IMR-90 (cell line): ENCODE results near the gene KLK5. TPM values are rescaled to one million over a fixed set of nuclear protein-coding genes. Genes with fewer than 3 reads are reported as not detected.

Experiments used
- ATAC-seq: fragments of 200-7000 bp; cut with Tn5 transposase; 2 replicates; pipeline ENCODE4 v1.9.1; 2020; ENCODE audit warnings: low read depth, mild to moderate bottlenecking, moderate library complexity
- BruUV-seq: library from RNA; stranded (reverse); fragments of 400-500 nt; replicated peaks from 2 replicates; lab custom pipeline; 2021; lab: Mats Ljungman, UMichigan
- CTCF ChIA-PET: fragments of 300-600 bp; formaldehyde crosslinking; extraction: SDS; loops from one replicate; lab custom pipeline; 2021; ENCODE audit warnings: antibody characterized with exemption; lab: Yijun Ruan, JAX
- POLR2A ChIA-PET: fragments of 300-600 bp; sonication (Branson Sonifier 250); formaldehyde crosslinking; loops from one replicate; lab custom pipeline; 2022; ENCODE audit warnings: antibody characterized with exemption; ENCODE audit not compliant: unreplicated experiment; lab: Charles Lee
- DNase-seq: peaks from one replicate; pipeline ENCODE4 v3.0.0; 2013
- H2AFZ ChIP-seq: replicated peaks from 2 replicates; pipeline ENCODE3; 2013; ENCODE audit warnings: low read length, mild to moderate bottlenecking; ENCODE audit not compliant: poor library complexity
- H2AK5ac ChIP-seq: 2 replicates; pipeline ENCODE4 v1.6.1; 2013; ENCODE audit warnings: low read depth, low read length, inconsistent platforms
- H2AK9ac ChIP-seq: replicated peaks from 2 replicates; pipeline ENCODE3; 2013; ENCODE audit warnings: mild to moderate bottlenecking, low read depth, low read length, moderate library complexity; ENCODE audit not compliant: poor library complexity
- H2BK120ac ChIP-seq: 2 replicates; pipeline ENCODE4 v1.6.1; 2013; ENCODE audit warnings: low read depth, low read length, inconsistent platforms
- H2BK15ac ChIP-seq: 3 replicates; pipeline ENCODE4 v1.6.1; 2013; ENCODE audit warnings: low read depth, low read length, inconsistent platforms
- H2BK20ac ChIP-seq: 2 replicates; pipeline ENCODE4 v1.6.1; 2013; ENCODE audit warnings: low read depth, mild to moderate bottlenecking, inconsistent platforms, low read length, moderate library complexity
- H2BK5ac ChIP-seq: 2 replicates; pipeline ENCODE4 v1.6.1; 2013; ENCODE audit warnings: mild to moderate bottlenecking, low read depth, low read length, inconsistent platforms; ENCODE audit not compliant: poor library complexity, severe bottlenecking
- H3K14ac ChIP-seq: replicated peaks from 2 replicates; pipeline ENCODE4 v1.6.1; 2013; ENCODE audit warnings: low read depth, low read length, inconsistent platforms
- H3K18ac ChIP-seq: 2 replicates; pipeline ENCODE4 v1.6.1; 2013; ENCODE audit warnings: low read depth, low read length, control low read depth
- H3K23ac ChIP-seq: 2 replicates; pipeline ENCODE4 v1.6.1; 2013; ENCODE audit warnings: low read depth, low read length, inconsistent platforms
- H3K27ac ChIP-seq: 2 replicates; pipeline ENCODE4 v1.5.1; 2013; ENCODE audit warnings: mild to moderate bottlenecking, control low read depth, low read length; ENCODE audit not compliant: insufficient read depth
- H3K27me3 ChIP-seq: 2 replicates; pipeline ENCODE4 v1.6.1; 2013; ENCODE audit warnings: low read length; ENCODE audit not compliant: control insufficient read depth, insufficient read depth
- H3K36me3 ChIP-seq: 2 replicates; pipeline ENCODE4 v1.6.1; 2013; ENCODE audit warnings: low read length, mixed read lengths; ENCODE audit not compliant: control insufficient read depth, insufficient read depth
- H3K4ac ChIP-seq: 2 replicates; pipeline ENCODE4 v1.6.1; 2013; ENCODE audit warnings: low read depth, low read length, inconsistent platforms
- H3K4me1 ChIP-seq: 2 replicates; pipeline ENCODE4 v1.6.1; 2013; ENCODE audit warnings: low read length, mixed read lengths; ENCODE audit not compliant: control insufficient read depth, insufficient read depth
- H3K4me2 ChIP-seq: 2 replicates; pipeline ENCODE4 v1.6.1; 2013; ENCODE audit warnings: low read depth, mild to moderate bottlenecking, control low read depth, low read length, moderate library complexity
- H3K4me3 ChIP-seq: 2 replicates; pipeline ENCODE4 v1.5.1; 2013; ENCODE audit warnings: low read depth, mild to moderate bottlenecking, control low read depth, low read length, moderate library complexity; ENCODE audit not compliant: insufficient read depth
- H3K56ac ChIP-seq: 2 replicates; pipeline ENCODE4 v1.6.1; 2013; ENCODE audit warnings: low read length, inconsistent platforms; ENCODE audit not compliant: insufficient read depth; ENCODE audit errors: extremely low read depth
- H3K79me1 ChIP-seq, 2 experiments: 2 replicates each; pipeline ENCODE4 v1.6.1; 2013; ENCODE audit warnings: low read length in 2 of 2, inconsistent platforms in 1 of 2, low read depth in 1 of 2
- H3K9ac ChIP-seq: 2 replicates; pipeline ENCODE4 v1.6.1; 2013; ENCODE audit warnings: low read depth, low read length, control low read depth
- H3K9me1 ChIP-seq: 2 replicates; pipeline ENCODE4 v1.6.1; 2013; ENCODE audit warnings: low read length, inconsistent platforms; ENCODE audit not compliant: insufficient read depth
- H3K9me3 ChIP-seq: 2 replicates; pipeline ENCODE4 v1.6.1; 2013; ENCODE audit warnings: low read length; ENCODE audit not compliant: control insufficient read depth, insufficient read depth
- H4K20me1 ChIP-seq: 2 replicates; pipeline ENCODE4 v1.6.1; 2013; ENCODE audit warnings: low read length, inconsistent platforms; ENCODE audit not compliant: insufficient read depth
- H4K5ac ChIP-seq: 2 replicates; pipeline ENCODE4 v1.6.1; 2013; ENCODE audit warnings: mild to moderate bottlenecking, low read depth, low read length, control low read depth
- H4K8ac ChIP-seq, 2 experiments: 2 replicates each; pipeline ENCODE4 v1.6.1; 2013; ENCODE audit warnings: low read depth in 2 of 2, low read length in 2 of 2, control low read depth in 1 of 2, inconsistent platforms in 1 of 2
- H4K91ac ChIP-seq: 2 replicates; pipeline ENCODE4 v1.6.1; 2013; ENCODE audit warnings: low read depth, low read length, inconsistent platforms; ENCODE audit not compliant: insufficient read depth
- CEBPB ChIP-seq: IDR thresholded peaks from 2 replicates; pipeline ENCODE4 v1.6.1; 2012; ENCODE audit warnings: low read depth, low read length, improper control_type of control experiment
- FOS ChIP-seq: fragments of 150-350 bp; IDR thresholded peaks from 2 replicates; pipeline ENCODE4 v1.6.1; 2016; ENCODE audit warnings: low read depth, low read length
- RAD21 ChIP-seq: IDR thresholded peaks from 2 replicates; pipeline ENCODE4 v1.6.1; 2012; ENCODE audit warnings: low read length, improper control_type of control experiment
- RCOR1 ChIP-seq: IDR thresholded peaks from 2 replicates; pipeline ENCODE4 v1.6.1; 2012; ENCODE audit warnings: mild to moderate bottlenecking, low read length, improper control_type of control experiment; ENCODE audit not compliant: insufficient replicate concordance
- WGBS, 2 experiments: methylation state at CpG; one replicate each; pipeline versions ENCODE4 v1.1.5 to v1.1.7; 2013; ENCODE audit warnings: missing lambda C conversion rate in 2 of 2; ENCODE audit not compliant: insufficient read length in 1 of 2; ENCODE audit errors: extremely low coverage in 2 of 2; 5-methylcytosine and 5-hydroxymethylcytosine counted together
- dilution Hi-C: fragments of 300-500 bp; cut with HindIII; formaldehyde crosslinking; loops from one replicate; pipeline ENCODE4 v1.14.3; 2018; ENCODE audit warnings: low sequenced_read_pairs; ENCODE audit not compliant: unreplicated experiment
- in situ Hi-C: fragments of 300-500 bp; cut with MboI; formaldehyde crosslinking; loops from 3 replicates; pipeline ENCODE4 v1.14.3; 2019; ENCODE audit warnings: low sequenced_read_pairs, inconsistent platforms, mixed read lengths
- intact Hi-C: fragments of 100-400 bp; cut with micrococcal nuclease; formaldehyde crosslinking; loops from 2 replicates; pipeline ENCODE4 v1.10.0; 2022
- polyA plus RNA-seq, 3 experiments: library from polyadenylated mRNA; depleted of rRNA; stranded (reverse); fragments of >200 nt; gene quantifications; 2 replicates each; pipeline ENCODE4 v1.2.3, GENCODE V29; 2012; ENCODE audit warnings: low replicate concordance in 1 of 3
- total RNA-seq: library from RNA; depleted of rRNA; stranded (reverse); fragments of >200 nt; gene quantifications from 2 replicates; pipeline ENCODE4 v1.2.3, GENCODE V29; 2012

Gene KLK5
- total and polyA plus RNA-seq, 2 of the 4 experiments (the other 2 are of a cell fraction) = not detected

DNA sequence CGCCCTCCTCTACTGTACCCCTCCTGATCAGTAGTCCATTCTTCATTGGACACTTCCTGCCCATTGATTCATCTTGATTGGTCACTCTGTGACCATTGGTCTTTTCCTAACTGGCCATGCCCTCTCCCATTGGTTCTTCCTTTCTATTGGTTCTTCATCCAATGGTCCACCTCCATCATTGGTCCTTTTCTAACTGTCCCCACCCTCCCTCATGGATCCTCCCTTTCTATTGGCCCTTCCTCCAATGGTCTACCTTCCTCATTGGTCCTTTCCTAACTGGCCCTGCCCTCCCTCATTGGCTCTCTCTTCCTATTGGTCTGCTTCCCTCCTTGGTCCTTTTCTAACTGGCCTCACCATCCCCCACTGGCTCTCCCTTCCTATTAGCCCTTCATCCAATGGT lies 9.4 kb upstream of the KLK5 start:
- Histone ChIP-seq H3K14ac (no peak overlapping the region), H2AK5ac (no peak overlapping the region), H2AFZ (no peak overlapping the region), H4K91ac (no peak overlapping the region), H2BK5ac (no peak overlapping the region), H3K4me1 (no peaks in the 10 kb centered on the region), H3K27me3 (no peaks in the 10 kb centered on the region), H2BK15ac (no peak overlapping the region), H4K20me1 (no peaks in the 10 kb centered on the region), H4K8ac (no peak overlapping the region), H3K79me1 (no peaks in the 10 kb centered on the region), H3K4ac (no peak overlapping the region), H3K9ac (no peak overlapping the region), H3K4me2 (no peak overlapping the region), H3K4me3 (no peak overlapping the region), H3K36me3 (no peaks in the 10 kb centered on the region), H3K23ac (no peak overlapping the region), H3K56ac (no peak overlapping the region), H3K9me3 (peaks cover 19% of the 10 kb centered on the region; the same call in 1 of the 2 replicates), H2BK120ac (no peak overlapping the region), H2BK20ac (no peak overlapping the region), H3K27ac (no peak overlapping the region), H3K18ac (no peak overlapping the region), H3K9me1 (no peaks in the 10 kb centered on the region), H4K5ac (no peak overlapping the region), H2AK9ac (no peak overlapping the region)
- in situ Hi-C loops = no loop called here
- CTCF ChIA-PET = no interaction called here
- ATAC-seq (no peak), DNase-seq (no peak)
- POLR2A ChIA-PET = no interaction called here
- intact Hi-C loops = no loop called here
- TF ChIP-seq CEBPB = no peak
- no peak for TF ChIP-seq RCOR1
- TF ChIP-seq RAD21 = no peak
- TF ChIP-seq FOS = no peak
- BruUV-seq = no TSS peak
- WGBS, 2 experiments = 29% methylated on average over 1 of the region's 1 CpG; no CpG with 5 or more reads in 1 of the 2 experiments
- dilution Hi-C loops = no loop called here
